GM12872 (cell line): ENCODE measurements around the gene HBG2.
"Not testable (repeated sequence)": the region's sequence is repeated elsewhere in the genome, so short reads cannot be mapped to it uniquely, and the experiment has no call there.

Source experiments
- TF ChIP-seq, protein P1 (sequence below): IDR thresholded peaks from 3 replicates; pipeline ENCODE4 v1.5.1; 2011; ENCODE audit warnings: low read depth, mild to moderate bottlenecking, low read length, moderate library complexity; ENCODE audit not compliant: insufficient read depth

The HBG2 gene

DNA sequence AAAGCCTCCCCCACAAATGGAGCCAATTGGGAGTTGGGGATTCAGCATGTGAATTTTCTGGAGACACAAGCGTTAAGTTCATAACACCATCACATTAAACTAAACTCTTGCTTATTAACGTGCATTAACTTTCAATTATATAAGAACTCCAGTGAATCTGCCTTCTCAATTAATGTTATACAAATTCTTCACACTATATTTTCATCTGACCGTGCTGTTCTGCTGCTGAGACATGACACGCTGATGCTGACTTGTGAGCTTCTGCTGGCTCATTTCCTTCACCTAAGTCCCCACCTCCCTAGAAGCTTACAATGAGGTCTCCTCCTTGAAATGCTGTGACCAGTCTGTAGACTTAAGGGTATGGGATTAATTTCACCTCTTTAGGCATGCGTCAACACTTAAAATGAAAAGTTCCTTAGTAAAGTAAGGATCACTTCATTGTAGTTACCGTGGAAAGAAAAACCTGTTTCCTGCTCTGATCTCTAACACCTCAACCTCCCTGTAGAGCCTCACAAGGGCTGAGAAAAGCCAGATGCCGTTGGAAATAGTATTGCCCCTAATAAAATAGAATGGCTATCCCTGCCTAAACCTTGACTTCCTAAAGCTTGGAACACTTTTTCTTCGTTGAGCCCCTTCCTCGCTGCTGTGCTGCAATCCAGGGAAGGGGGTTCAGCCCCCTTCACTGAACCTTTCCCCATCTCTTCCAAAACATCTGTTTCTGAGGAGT, 2.2 kb downstream of the HBG2 start:
- TF ChIP-seq, protein P1, sequence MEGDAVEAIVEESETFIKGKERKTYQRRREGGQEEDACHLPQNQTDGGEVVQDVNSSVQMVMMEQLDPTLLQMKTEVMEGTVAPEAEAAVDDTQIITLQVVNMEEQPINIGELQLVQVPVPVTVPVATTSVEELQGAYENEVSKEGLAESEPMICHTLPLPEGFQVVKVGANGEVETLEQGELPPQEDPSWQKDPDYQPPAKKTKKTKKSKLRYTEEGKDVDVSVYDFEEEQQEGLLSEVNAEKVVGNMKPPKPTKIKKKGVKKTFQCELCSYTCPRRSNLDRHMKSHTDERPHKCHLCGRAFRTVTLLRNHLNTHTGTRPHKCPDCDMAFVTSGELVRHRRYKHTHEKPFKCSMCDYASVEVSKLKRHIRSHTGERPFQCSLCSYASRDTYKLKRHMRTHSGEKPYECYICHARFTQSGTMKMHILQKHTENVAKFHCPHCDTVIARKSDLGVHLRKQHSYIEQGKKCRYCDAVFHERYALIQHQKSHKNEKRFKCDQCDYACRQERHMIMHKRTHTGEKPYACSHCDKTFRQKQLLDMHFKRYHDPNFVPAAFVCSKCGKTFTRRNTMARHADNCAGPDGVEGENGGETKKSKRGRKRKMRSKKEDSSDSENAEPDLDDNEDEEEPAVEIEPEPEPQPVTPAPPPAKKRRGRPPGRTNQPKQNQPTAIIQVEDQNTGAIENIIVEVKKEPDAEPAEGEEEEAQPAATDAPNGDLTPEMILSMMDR = no peak

DNA sequence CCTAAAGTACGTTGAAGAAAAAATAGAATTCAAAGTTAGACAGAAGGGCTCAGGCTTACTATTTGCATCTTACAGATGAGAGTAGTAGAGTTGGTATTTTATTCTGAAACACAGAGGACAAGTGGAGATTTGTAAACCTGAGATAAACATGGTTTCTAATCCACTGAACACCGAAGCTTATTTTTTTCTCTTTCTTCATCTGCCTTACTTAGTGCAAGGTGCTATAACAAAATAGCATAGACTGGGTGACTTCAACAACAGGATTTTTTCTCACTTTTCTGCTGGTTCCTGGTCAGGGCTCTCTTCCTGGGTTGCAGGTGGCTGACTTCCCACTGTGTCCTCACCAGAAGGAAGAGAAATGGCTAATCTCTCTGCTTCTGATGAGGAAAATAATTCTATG, 2.8 kb downstream of the HBG2 start:
- TF ChIP-seq, protein P1 = no peak

DNA sequence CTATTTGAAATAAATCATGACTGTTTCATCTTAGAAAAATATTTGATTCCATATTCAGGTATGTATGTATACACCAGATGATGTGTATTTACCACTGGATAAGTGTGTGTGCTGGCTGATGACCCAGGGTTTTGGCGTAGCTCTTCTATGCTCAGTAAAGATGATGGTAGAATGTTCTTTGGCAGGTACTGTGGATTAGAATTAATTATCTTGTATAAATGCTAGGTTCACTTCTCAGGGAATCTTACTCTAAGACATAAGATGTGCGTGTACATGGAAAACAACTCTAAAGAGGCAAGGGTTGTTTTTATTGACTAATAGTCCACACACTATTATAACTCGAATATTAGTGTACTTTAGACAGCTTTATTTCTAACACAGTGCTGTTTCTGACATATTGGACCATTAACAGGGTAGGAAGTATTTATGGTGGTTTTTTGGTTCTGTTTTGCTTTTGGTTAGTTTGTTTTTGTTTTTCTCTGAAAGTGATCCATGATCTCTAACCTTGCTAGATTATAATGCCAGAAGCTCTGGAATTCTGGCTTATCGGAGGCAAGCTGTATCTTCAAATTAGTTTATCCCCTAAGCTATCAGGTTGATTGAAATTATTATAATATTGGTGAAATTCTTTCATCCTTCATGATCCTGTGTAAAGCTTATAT, 3.9 kb downstream of the HBG2 start:
- TF ChIP-seq, protein P1 = no peak

DNA sequence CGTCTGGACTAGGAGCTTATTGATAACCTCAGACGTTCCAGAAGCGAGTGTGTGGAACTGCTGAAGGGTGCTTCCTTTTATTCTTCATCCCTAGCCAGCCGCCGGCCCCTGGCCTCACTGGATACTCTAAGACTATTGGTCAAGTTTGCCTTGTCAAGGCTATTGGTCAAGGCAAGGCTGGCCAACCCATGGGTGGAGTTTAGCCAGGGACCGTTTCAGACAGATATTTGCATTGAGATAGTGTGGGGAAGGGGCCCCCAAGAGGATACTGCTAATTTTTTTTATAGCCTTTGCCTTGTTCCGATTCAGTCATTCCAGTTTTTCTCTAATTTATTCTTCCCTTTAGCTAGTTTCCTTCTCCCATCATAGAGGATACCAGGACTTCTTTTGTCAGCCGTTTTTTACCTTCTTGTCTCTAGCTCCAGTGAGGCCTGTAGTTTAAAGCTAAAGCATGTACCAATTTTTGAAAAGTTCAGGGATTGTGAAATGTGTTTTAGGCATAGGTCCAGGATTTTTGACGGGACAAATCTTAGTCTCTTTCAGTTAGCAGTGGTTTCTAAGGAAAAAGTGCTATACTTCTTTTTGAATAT, 4.7 kb downstream of the HBG2 start, which contains the start of gene HBG1:
HBG1 (minus strand) TSS at position 51 of the 590 bp plus-strand sequence. CDS start 53 bp downstream, outside the sequence.
- TF ChIP-seq, protein P1 = not testable (repeated sequence)

DNA sequence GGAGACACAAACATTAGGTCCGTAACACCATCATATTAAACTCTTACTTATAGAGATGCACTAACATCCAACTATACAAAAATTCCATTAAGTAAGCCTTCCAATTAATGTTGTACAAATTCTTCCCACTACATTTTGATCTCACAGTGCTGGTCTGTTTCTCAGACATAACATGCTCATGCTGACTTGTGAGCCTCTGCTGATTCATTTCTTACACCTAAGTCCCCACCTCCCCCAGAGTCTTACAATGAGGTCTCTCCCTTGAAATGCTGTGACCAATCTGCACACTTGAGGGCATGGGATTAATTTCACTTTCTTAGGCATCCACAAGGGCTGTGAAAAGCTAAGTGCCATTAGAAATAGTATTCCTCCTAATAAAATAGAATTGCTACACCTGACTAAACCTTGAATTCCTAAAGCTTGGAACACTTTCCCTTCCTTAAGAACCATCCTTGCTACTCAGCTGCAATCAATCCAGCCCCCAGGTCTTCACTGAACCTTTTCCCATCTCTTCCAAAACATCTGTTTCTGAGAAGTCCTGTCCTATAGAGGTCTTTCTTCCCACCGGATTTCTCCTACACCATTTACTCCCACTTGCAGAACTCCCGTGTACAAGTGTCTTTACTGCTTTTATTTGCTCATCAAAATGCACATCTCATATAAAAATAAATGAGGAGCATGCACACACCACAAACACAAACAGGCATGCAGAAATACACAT, 6.9 kb downstream of the HBG2 start:
- TF ChIP-seq, protein P1 = no peak

DNA sequence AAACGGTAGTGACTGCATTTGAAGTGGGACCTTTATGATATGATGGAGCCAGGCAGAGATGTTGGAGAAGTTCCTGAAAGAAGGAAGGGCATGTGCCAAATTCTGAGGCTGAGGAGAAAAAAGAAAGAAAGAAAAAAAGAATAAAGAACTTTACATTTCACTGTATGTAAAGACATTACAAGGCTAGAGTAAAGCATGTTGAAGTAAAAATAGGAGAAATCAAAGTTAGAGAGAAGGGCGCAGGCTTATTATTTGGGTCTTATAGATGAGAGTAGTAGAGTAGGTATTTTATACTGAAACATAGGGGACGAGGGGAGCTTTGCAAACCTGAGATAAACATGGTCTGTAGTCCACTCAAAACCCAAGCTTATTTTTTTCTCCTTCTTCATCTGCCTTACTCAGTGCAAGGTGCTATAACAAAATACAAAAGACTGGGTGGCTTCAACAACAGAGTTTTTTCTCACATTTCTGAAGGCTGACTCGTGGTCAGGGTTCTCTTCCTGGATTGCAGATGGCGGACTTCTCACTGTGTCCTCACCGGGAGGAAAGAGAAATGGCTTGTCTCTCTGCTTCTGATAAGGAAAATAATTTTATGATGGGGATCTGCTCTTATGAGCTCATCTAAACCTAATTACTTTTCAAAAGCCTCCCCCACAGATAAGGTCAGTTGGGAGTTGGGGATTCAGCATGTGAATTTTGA, 7.7 kb downstream of the HBG2 start:
- TF ChIP-seq, protein P1 = no peak
